Gastroesophageal sphincter (tissue), 3 donors: ENCODE results near the gene PPP1R37.

Experiments
- POLR2A ChIP-seq, 2 donors: fragments of 450-650 bp; IDR thresholded peaks; one replicate each; pipeline ENCODE4 v1.6.1; 2017; ENCODE audit warnings: antibody characterized with exemption in 2 of 2, mild to moderate bottlenecking in 2 of 2, moderate library complexity in 1 of 2
- POLR2AphosphoS5 ChIP-seq: sonication (generic); formaldehyde crosslinking; IDR thresholded peaks from one replicate; pipeline ENCODE4 v1.6.1; 2017; ENCODE audit warnings: antibody characterized with exemption
- TF ChIP-seq, protein P1 (sequence below), 4 experiments: fragments of 200-600 bp in 2 of 4; fragments of 450-650 bp in 2 of 4; sonication (generic) in 1 of 4; IDR thresholded peaks; one replicate each; pipeline ENCODE4 v1.5.1; 2017 to 2019; ENCODE audit warnings: antibody characterized with exemption in 4 of 4, mild to moderate bottlenecking in 2 of 4, moderate library complexity in 2 of 4

DNA sequence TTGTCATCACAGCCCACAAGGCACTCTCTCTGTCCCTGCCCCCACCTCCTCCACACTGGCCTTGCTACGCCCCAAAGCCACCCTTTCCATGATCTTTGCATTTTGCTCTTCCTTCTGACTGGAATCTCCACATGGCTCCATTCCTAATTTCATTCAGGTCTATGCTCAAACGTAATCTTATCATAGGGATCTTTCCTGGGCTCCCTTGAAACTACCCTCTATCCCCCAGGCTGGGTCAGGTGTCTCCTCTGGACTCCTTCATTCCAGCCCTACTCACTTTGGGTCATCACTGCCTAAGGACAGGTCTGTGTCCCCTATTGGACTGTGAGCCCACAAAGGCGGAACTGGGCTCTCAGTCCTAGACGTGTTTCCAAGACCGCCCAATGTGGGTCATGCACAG is 10.8 kb upstream of the PPP1R37 start:
- no peak for TF ChIP-seq POLR2AphosphoS5
- TF ChIP-seq, protein P1, sequence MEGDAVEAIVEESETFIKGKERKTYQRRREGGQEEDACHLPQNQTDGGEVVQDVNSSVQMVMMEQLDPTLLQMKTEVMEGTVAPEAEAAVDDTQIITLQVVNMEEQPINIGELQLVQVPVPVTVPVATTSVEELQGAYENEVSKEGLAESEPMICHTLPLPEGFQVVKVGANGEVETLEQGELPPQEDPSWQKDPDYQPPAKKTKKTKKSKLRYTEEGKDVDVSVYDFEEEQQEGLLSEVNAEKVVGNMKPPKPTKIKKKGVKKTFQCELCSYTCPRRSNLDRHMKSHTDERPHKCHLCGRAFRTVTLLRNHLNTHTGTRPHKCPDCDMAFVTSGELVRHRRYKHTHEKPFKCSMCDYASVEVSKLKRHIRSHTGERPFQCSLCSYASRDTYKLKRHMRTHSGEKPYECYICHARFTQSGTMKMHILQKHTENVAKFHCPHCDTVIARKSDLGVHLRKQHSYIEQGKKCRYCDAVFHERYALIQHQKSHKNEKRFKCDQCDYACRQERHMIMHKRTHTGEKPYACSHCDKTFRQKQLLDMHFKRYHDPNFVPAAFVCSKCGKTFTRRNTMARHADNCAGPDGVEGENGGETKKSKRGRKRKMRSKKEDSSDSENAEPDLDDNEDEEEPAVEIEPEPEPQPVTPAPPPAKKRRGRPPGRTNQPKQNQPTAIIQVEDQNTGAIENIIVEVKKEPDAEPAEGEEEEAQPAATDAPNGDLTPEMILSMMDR (IDR thresholded peaks at IDR 0.05), result no peak
- no peak for TF ChIP-seq POLR2A (IDR thresholded peaks at IDR 0.05)
